ENCODE results near the gene ADPRM. TPM values are rescaled to one million over a fixed set of nuclear protein-coding genes. Genes with fewer than 3 reads are reported as not detected.
A peak's percentile ranks its signal among the peaks of the same experiment; 100 is the strongest.
"Not testable (repeated sequence)": the region's sequence is repeated elsewhere in the genome, so short reads cannot be mapped to it uniquely, and the experiment has no call there.

Gene ADPRM
- polyA plus RNA-seq, 1 experiment: 10.8 TPM

- no peaks in the 10 kb centered on the region for H3K27me3 ChIP-seq (ENCODE audit: control insufficient read depth, insufficient read depth, low read length)
- H3K4me3 ChIP-seq (ENCODE audit: low read depth, low read length): no peak overlapping the region
- ChIA-PET CTCF (interaction anchor here (1.6 to 1.8 kb wide), 2 partner anchors 10 kb away, joined by 3 to 5 read pairs; no protein-coding TSS in a partner anchor), POLR2A (no interaction called here)
- DNase-seq (ENCODE audit: low read depth): no peak
- H3K36me3 ChIP-seq (ENCODE audit: control insufficient read depth, insufficient read depth, low read length): peaks cover 1% of the 10 kb centered on the region
- no peak for TF ChIP-seq CTCF (IDR thresholded peaks at IDR 0.05; ENCODE audit: insufficient read depth, low read depth, low read length)
Measured at GRCh38 chr17:10727192-10727591, 29.8 kb downstream of the ADPRM start.

GRCh38 chr17:10728331-10728892, 31.0 kb downstream of the ADPRM start:
- Histone ChIP-seq H3K4me3 (ENCODE audit: low read depth, low read length) (no peak overlapping the region), H3K27me3 (ENCODE audit: control insufficient read depth, insufficient read depth, low read length) (no peaks in the 10 kb centered on the region), H3K36me3 (ENCODE audit: control insufficient read depth, insufficient read depth, low read length) (peaks cover 1% of the 10 kb centered on the region)
- DNase-seq (ENCODE audit: low read depth): no peak
- POLR2A ChIA-PET: interaction anchor here (0.7 kb wide), 1 partner anchor 42 kb away, joined by 4 read pairs; no protein-coding TSS in a partner anchor
- no peak for TF ChIP-seq CTCF (IDR thresholded peaks at IDR 0.05; ENCODE audit: insufficient read depth, low read depth, low read length)
- CTCF ChIA-PET: interaction anchor here (1.0 kb wide), 1 partner anchor 32 kb away, joined by 3 read pairs; no protein-coding TSS in a partner anchor

GRCh38 chr17:10729334-10730193, 32.2 kb downstream of the ADPRM start, which contains the start of gene TMEM220:
Gene TMEM220 (minus strand): TSS chr17:10730023. CDS start chr17:10729851, 172 bp downstream.
- no peak for TF ChIP-seq CTCF (IDR thresholded peaks at IDR 0.05; ENCODE audit: insufficient read depth, low read depth, low read length)
- CTCF ChIA-PET: interaction anchor here (1.0 to 1.2 kb wide), 4 partner anchors 34 to 83 kb away, joined by 3 to 4 read pairs (median 3); no protein-coding TSS in a partner anchor
- H3K36me3 ChIP-seq (ENCODE audit: control insufficient read depth, insufficient read depth, low read length): no peaks in the 10 kb centered on the region; the same call in none of the 2 replicates
- H3K27me3 ChIP-seq (ENCODE audit: control insufficient read depth, insufficient read depth, low read length): no peaks in the 10 kb centered on the region
- peak within 1 kb of the TSS; percentile 70 for H3K4me3 ChIP-seq (ENCODE audit: low read depth, low read length)
- peak; percentile 33 for DNase-seq (ENCODE audit: low read depth)
- POLR2A ChIA-PET: interaction anchor here (0.7 kb wide), 2 partner anchors 43 to 1216 kb away, joined by 3 to 4 read pairs; no protein-coding TSS in a partner anchor

- CTCF ChIA-PET: interaction anchor here (1.1 to 1.4 kb wide), 2 partner anchors 81 to 83 kb away, joined by 3 to 8 read pairs; no protein-coding TSS in a partner anchor
- DNase-seq (ENCODE audit: low read depth); H3K36me3 ChIP-seq (ENCODE audit: control insufficient read depth, insufficient read depth, low read length); POLR2A ChIA-PET; H3K27me3 ChIP-seq (ENCODE audit: control insufficient read depth, insufficient read depth, low read length): not testable (repeated sequence)
- peak overlapping the region; percentile 70 for H3K4me3 ChIP-seq (ENCODE audit: low read depth, low read length)
Measured at GRCh38 chr17:10730247-10730646, 32.9 kb downstream of the ADPRM start.

- Histone ChIP-seq H3K27me3 (ENCODE audit: control insufficient read depth, insufficient read depth, low read length) (no peaks in the 10 kb centered on the region), H3K4me3 (ENCODE audit: low read depth, low read length) (no peak overlapping the region), H3K36me3 (ENCODE audit: control insufficient read depth, insufficient read depth, low read length) (no peaks in the 10 kb centered on the region)
- ChIA-PET CTCF (interaction anchor here (0.9 to 1.4 kb wide), 2 partner anchors 84 to 101 kb away, joined by 4 to 8 read pairs; no protein-coding TSS in a partner anchor), POLR2A (no interaction called here)
- no peak for DNase-seq (ENCODE audit: low read depth)
- TF ChIP-seq CTCF (IDR thresholded peaks at IDR 0.05; ENCODE audit: insufficient read depth, low read depth, low read length): no peak
Measured at GRCh38 chr17:10731408-10731879, 34.0 kb downstream of the ADPRM start.

GRCh38 chr17:10732121-10732520, 34.7 kb downstream of the ADPRM start:
- H3K27me3 ChIP-seq (ENCODE audit: control insufficient read depth, insufficient read depth, low read length); H3K4me3 ChIP-seq (ENCODE audit: low read depth, low read length); POLR2A ChIA-PET; H3K36me3 ChIP-seq (ENCODE audit: control insufficient read depth, insufficient read depth, low read length); DNase-seq (ENCODE audit: low read depth): not testable (repeated sequence)
- CTCF ChIA-PET: interaction anchor here (0.6 kb wide), 1 partner anchor 92 kb away, joined by 4 read pairs; no protein-coding TSS in a partner anchor
